ENCODE data around the gene DRC1. TPM values are rescaled to one million over a fixed set of nuclear protein-coding genes. Genes with fewer than 3 reads are reported as not detected.

The DRC1 gene
- total RNA-seq, 4 donors from 2014 or later, result 0.85 to 2.4 (median 1.9) TPM; not detected in 1

DNA sequence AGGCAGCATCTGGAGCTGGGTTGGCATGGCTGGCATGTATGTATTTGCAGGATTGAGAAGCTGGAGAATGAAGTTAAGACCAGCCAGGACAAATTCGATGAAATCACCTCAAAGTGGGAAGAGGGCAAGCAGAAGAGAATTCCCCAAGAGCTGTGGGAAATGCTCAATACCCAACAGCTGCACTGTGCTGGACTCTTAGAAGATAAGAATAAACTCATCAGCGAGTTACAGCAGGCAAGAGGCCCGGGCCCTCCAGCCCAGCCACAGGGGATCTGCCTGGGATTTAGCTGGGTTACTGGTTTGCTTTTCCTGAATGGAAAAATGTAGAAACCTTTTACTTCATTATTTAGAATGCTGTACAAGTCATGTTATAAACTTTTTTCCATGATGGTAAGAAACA lies 22.5 kb downstream of the DRC1 start:
- DNase-seq, result no peak
- no peak for TF ChIP-seq POLR2A (IDR thresholded peaks at IDR 0.05)
- TF ChIP-seq CTCF (IDR thresholded peaks at IDR 0.05), result no peak
- intact Hi-C loops (cut with DNase I; ENCODE audit: low total_unique reads), result no loop called here

DNA sequence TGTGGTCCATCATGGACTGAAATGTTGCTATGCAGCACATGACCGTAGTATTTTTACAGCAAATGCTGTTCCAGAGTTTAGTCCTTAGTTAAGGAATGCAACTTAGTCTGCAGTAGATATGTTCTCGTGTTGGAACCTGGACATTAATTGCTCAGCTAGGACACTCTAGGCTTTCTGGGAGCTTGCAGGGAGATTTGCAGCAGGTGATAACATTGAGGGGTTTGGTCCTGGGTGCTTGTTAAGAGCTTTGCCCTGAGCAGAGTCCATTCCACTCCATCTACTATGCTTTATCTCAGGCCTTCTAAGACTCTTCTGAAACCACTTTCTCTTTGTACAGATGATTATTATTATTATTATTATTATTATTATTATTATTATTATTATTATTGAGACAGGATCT lies 27.1 kb downstream of the DRC1 start:
- Histone ChIP-seq H3K27ac (no peak overlapping the region), H3K4me1 (no peaks in the 10 kb centered on the region), H3K4me3 (no peak overlapping the region), H3K27me3 (no peaks in the 10 kb centered on the region), H3K36me3 (no peaks in the 10 kb centered on the region), H3K9me3 (no peaks in the 10 kb centered on the region)
- TF ChIP-seq CTCF (IDR thresholded peaks at IDR 0.05) (no peak), POLR2A (IDR thresholded peaks at IDR 0.05) (no peak)
- intact Hi-C loops (cut with DNase I; ENCODE audit: low total_unique reads), result no loop called here
- DNase-seq, result no peak

More for the DNA sequence above, 22.5 kb downstream of the DRC1 start:
- Histone ChIP-seq H3K27me3 (no peaks in the 10 kb centered on the region), H3K36me3 (no peaks in the 10 kb centered on the region), H3K4me1 (no peaks in the 10 kb centered on the region), H3K27ac (no peak overlapping the region), H3K4me3 (no peak overlapping the region), H3K9me3 (no peaks in the 10 kb centered on the region)

DNA sequence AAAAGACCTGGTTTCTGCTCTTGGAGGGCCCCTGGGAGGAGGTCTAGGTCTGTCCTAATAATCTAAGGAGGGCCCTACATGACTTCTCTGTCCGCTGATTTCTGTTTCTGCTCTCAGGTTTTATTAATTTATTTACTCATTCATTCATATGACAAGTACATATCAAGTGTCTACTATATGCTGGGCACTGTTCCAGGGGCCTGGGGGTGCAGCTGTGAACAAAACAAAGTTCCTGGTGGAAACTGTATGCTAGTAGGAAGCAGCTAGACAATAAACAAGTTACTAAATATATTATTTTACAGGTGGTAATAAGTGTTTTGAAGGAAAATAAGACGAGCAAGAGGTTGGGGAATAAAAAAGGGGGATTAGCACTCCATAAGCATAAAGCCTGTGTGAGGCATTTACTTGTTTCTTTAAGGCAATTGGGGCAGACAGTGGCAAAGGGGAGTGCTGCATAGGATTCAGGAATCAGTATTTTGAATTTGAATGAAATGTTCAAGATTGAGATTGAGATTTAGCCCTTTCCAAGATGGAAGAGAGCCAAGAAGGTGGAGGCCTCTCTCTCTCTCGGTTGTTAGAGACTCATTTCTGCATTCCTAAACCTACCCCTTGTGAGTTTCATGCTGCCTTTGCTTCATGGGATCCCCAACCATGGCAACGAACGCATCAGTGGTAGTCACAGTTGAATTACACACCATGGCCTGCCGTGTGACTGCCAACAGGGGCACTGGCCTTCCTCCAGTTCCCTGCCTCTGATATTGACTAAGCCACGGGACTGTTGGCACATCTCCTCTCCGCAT lies 28.3 kb downstream of the DRC1 start:
- H3K4me3 ChIP-seq, result no peak overlapping the region
- no peak overlapping the region for H3K27ac ChIP-seq
- no peak for TF ChIP-seq POLR2A (IDR thresholded peaks at IDR 0.05)
- TF ChIP-seq CTCF (IDR thresholded peaks at IDR 0.05), result no peak
- no peaks in the 10 kb centered on the region for H3K36me3 ChIP-seq
- H3K27me3 ChIP-seq, result no peaks in the 10 kb centered on the region
- intact Hi-C loops (cut with DNase I; ENCODE audit: low total_unique reads), result no loop called here
- H3K4me1 ChIP-seq, result no peaks in the 10 kb centered on the region
- H3K9me3 ChIP-seq, result no peaks in the 10 kb centered on the region
- no peak for DNase-seq

- intact Hi-C loops (cut with DNase I; ENCODE audit: low total_unique reads), result no loop called here
- Histone ChIP-seq H3K36me3 (no peaks in the 10 kb centered on the region), H3K4me3 (no peak overlapping the region), H3K4me1 (no peaks in the 10 kb centered on the region), H3K9me3 (no peaks in the 10 kb centered on the region), H3K27ac (no peak overlapping the region), H3K27me3 (no peaks in the 10 kb centered on the region)
- TF ChIP-seq POLR2A (IDR thresholded peaks at IDR 0.05) (no peak), CTCF (IDR thresholded peaks at IDR 0.05) (no peak)
- no peak for DNase-seq
These were observed 29.1 kb downstream of the DRC1 start for GRCh38 chr2:26430826-26431225.

DNA sequence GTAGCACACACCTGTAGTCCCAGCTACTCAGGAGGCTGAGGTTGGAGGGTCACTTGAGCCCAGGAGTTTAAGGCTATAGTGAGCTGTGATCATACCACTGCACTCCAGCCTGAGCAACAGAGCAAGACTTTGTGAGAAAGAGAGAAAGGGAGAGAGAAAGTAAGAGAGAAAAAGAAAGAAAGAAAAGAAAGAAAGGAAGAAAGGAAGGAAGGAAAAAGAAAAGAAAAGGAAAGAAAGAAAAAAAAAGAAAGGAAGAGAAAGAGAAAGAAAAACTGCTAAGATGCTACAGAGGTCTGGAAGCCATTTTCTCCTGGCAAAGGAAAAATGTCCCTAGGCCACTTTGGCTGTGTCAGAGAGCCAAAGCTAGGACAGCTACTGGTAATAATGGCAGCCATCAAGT lies 30.6 kb downstream of the DRC1 start:
- no peaks in the 10 kb centered on the region for H3K27me3 ChIP-seq
- no peak overlapping the region for H3K27ac ChIP-seq
- TF ChIP-seq POLR2A (IDR thresholded peaks at IDR 0.05), result no peak
- no peak for TF ChIP-seq CTCF (IDR thresholded peaks at IDR 0.05)
- H3K9me3 ChIP-seq, result no peaks in the 10 kb centered on the region
- no peaks in the 10 kb centered on the region for H3K4me1 ChIP-seq
- H3K36me3 ChIP-seq, result no peaks in the 10 kb centered on the region
- intact Hi-C loops (cut with DNase I; ENCODE audit: low total_unique reads), result no loop called here
- H3K4me3 ChIP-seq, result no peak overlapping the region
- DNase-seq, result no peak

Measured in uterus (tissue), 4 donors.